NCI-H82 treated with DMSO at 0.1 percent for 48 hours (cell line): ENCODE measurements around the gene RAB8B.
"Not testable (repeated sequence)": the region's sequence is repeated elsewhere in the genome, so short reads cannot be mapped to it uniquely, and the experiment has no call there.

Source experiments
- DNase-seq: peaks from one replicate; lab custom pipeline; 2025; ENCODE audit not compliant: unreplicated experiment; lab: John Stamatoyannopoulos, UW

Gene RAB8B

GRCh38 chr15:63203451-63204090 is 14.2 kb downstream of the RAB8B start:
- no peak for DNase-seq

GRCh38 chr15:63206079-63206478 is 16.7 kb downstream of the RAB8B start:
- no peak for DNase-seq

- DNase-seq = not testable (repeated sequence)
These were observed 19.4 kb downstream of the RAB8B start for GRCh38 chr15:63208824-63209223.

GRCh38 chr15:63210151-63211091 is 21.0 kb downstream of the RAB8B start:
- no peak for DNase-seq

GRCh38 chr15:63211092-63211490 is 21.7 kb downstream of the RAB8B start:
- no peak for DNase-seq

GRCh38 chr15:63211549-63211948 is 22.1 kb downstream of the RAB8B start:
- DNase-seq = no peak

- no peak for DNase-seq
These were observed 22.9 kb downstream of the RAB8B start for GRCh38 chr15:63212050-63213004.

GRCh38 chr15:63218100-63218808 is 28.8 kb downstream of the RAB8B start:
- no peak for DNase-seq

- no peak for DNase-seq
These were observed 29.8 kb downstream of the RAB8B start for GRCh38 chr15:63219196-63219710.

- DNase-seq = no peak
These were observed 31.9 kb downstream of the RAB8B start for GRCh38 chr15:63221346-63221745.

GRCh38 chr15:63223463-63223862 is 34.1 kb downstream of the RAB8B start:
- no peak for DNase-seq

GRCh38 chr15:63225381-63225780 is 36.0 kb downstream of the RAB8B start:
- no peak for DNase-seq

- no peak for DNase-seq
These were observed 36.9 kb downstream of the RAB8B start for GRCh38 chr15:63226155-63226883.

GRCh38 chr15:63226966-63227401 is 37.6 kb downstream of the RAB8B start:
- DNase-seq = no peak

GRCh38 chr15:63227689-63228088 is 38.3 kb downstream of the RAB8B start:
- DNase-seq = no peak

GRCh38 chr15:63231206-63231605 is 41.8 kb downstream of the RAB8B start:
- DNase-seq = no peak

- DNase-seq = peak; percentile 17
These were observed 42.3 kb downstream of the RAB8B start for GRCh38 chr15:63231706-63232105.

- DNase-seq = no peak
These were observed 43.0 kb downstream of the RAB8B start for GRCh38 chr15:63232405-63232804.

GRCh38 chr15:63232943-63233342 is 43.5 kb downstream of the RAB8B start:
- no peak for DNase-seq
